Psoas muscle (tissue), 8 donors: ENCODE measurements around the gene NOTCH4. TPM values are rescaled to one million over a fixed set of nuclear protein-coding genes. Genes with fewer than 3 reads are reported as not detected.
A peak's percentile ranks its signal among the peaks of the same experiment; 100 is the strongest.

Source experiments
- ATAC-seq, 4 donors: fragments of 200-7000 bp; cut with Tn5 transposase; one replicate each; pipeline ENCODE4 v1.9.1; 2020; ENCODE audit warnings: moderate library complexity in 3 of 4, mild to moderate bottlenecking in 2 of 4
- DNase-seq, 2 donors: peaks; one replicate each; pipeline ENCODE4 v3.0.0-alpha.2; 2020
- H3K27ac ChIP-seq: fragments of 200-600 bp; one replicate; pipeline ENCODE4 v1.8.0; 2022
- H3K27me3 ChIP-seq, 3 donors: fragments of 200-600 bp in 1 of 3; one replicate each; pipeline versions ENCODE4 v1.6.1 to v1.8.0; 2013 to 2022; ENCODE audit warnings: low read length in 2 of 3, mild to moderate bottlenecking in 2 of 3, moderate library complexity in 1 of 3; ENCODE audit not compliant: insufficient read depth in 3 of 3
- H3K36me3 ChIP-seq, 2 donors: fragments of 200-600 bp in 1 of 2; one replicate each; pipeline versions ENCODE4 v1.6.1 to v1.8.0; 2013 to 2022; ENCODE audit warnings: low read depth in 1 of 2, mild to moderate bottlenecking in 1 of 2, moderate library complexity in 1 of 2; ENCODE audit not compliant: insufficient read depth in 1 of 2
- H3K4me1 ChIP-seq: fragments of 200-600 bp; one replicate; pipeline ENCODE4 v1.8.0; 2022
- H3K4me3 ChIP-seq: fragments of 200-600 bp; one replicate; pipeline ENCODE4 v1.8.0; 2022; ENCODE audit warnings: mild to moderate bottlenecking
- H3K9me3 ChIP-seq: fragments of 200-600 bp; one replicate; pipeline ENCODE4 v1.8.0; 2022
- CTCF ChIP-seq: fragments of 200-600 bp; IDR thresholded peaks from one replicate; pipeline ENCODE4 v1.8.0; 2022; ENCODE audit warnings: antibody characterized with exemption
- WGBS, 3 donors: extraction: QIAGEN DNeasy Blood & Tissue Kit; methylation state at CpG; one replicate each; pipeline versions ENCODE4 v1.1.6 to v1.1.7; 2013; 5-methylcytosine and 5-hydroxymethylcytosine counted together
- intact Hi-C, 2 donors: fragments of 100-400 bp; cut with DNase I; formaldehyde crosslinking; loops; one replicate each; pipeline versions ENCODE4 v1.11.0 to v1.14.2; 2022
- polyA plus RNA-seq, 3 donors: library from polyadenylated mRNA; stranded (reverse); fragments of 200-250 nt; gene quantifications; one replicate each; pipeline ENCODE4 v1.2.3, GENCODE V29; 2013
- total RNA-seq, 4 donors: library from RNA; stranded (reverse); fragmentation: NEBNext Ultra II Directional in 2 of 4; extraction: Animal tissue kit (Norgen Biotek cat#: 25700) in 2 of 4; gene quantifications; one replicate each; pipeline versions ENCODE4 v1.2.1 to v1.2.4, GENCODE V29; 2021 to 2023
- donor health status: healthy with polysubstance abuse.
- donor health status: DM: no; HTN: no; CAD: no; lungs with moderate emphysema.
- donor health status: Bipolar disorder and iron deficiency.
- donor health status: healthy.
- donor health status: DM: yes; HTN: yes; CAD: no.
- donor health status: DM: no; HTN: no; CAD: no.
- donor health status: DM: no; HTN: no; CAD: no.
- donor health status: DM: yes; HTN: yes; CAD: no.

The NOTCH4 gene
- total and polyA plus RNA-seq, 7 donors, result 9.7 to 19.5 (median 12.6) TPM

GRCh38 chr6:32175322-32175710 is 48.6 kb downstream of the NOTCH4 start:
- peaks cover 0 to 17% of the 10 kb centered on the region in 2 donors for H3K36me3 ChIP-seq
- DNase-seq (no peak), ATAC-seq (no peak)
- no peak for TF ChIP-seq CTCF
- H3K27ac ChIP-seq, result peak overlapping the region; percentile 87
- no peaks in the 10 kb centered on the region for H3K27me3 ChIP-seq
- H3K9me3 ChIP-seq, result no peaks in the 10 kb centered on the region
- 6 to 17% (median 9%) methylated on average over 2 of the region's 2 CpGs for WGBS, 3 donors
- H3K4me1 ChIP-seq, result peaks cover 30% of the 10 kb centered on the region
- intact Hi-C loops, result loop anchor here in 1 of 2 donors (5.0 kb wide), 1 partner anchor 48 kb away; the partner anchor contains the start of gene ATF6B
- H3K4me3 ChIP-seq, result peak overlapping the region; percentile 92

- DNase-seq (no peak), ATAC-seq (no peak)
- 74 to 85% (median 77%) methylated on average over 1 of the region's 1 CpG for WGBS, 3 donors
- Histone ChIP-seq H3K27me3 (no peaks in the 10 kb centered on the region), H3K27ac (no peak overlapping the region), H3K4me3 (peak overlapping the region; percentile 92), H3K4me1 (peaks cover 25% of the 10 kb centered on the region), H3K36me3 (peaks cover 0 to 18% of the 10 kb centered on the region in 2 donors), H3K9me3 (no peaks in the 10 kb centered on the region)
- no peak for TF ChIP-seq CTCF
- intact Hi-C loops, result no loop called here
These were observed 49.5 kb downstream of the NOTCH4 start for GRCh38 chr6:32174416-32174815.

GRCh38 chr6:32173051-32173727 is 50.7 kb downstream of the NOTCH4 start:
- Histone ChIP-seq H3K4me3 (no peak overlapping the region), H3K9me3 (no peaks in the 10 kb centered on the region), H3K4me1 (peaks cover 20% of the 10 kb centered on the region), H3K27me3 (no peaks in the 10 kb centered on the region), H3K36me3 (peaks cover 0 to 29% of the 10 kb centered on the region in 2 donors), H3K27ac (no peak overlapping the region)
- TF ChIP-seq CTCF, result no peak
- DNase-seq, result no peak
- WGBS, 3 donors, result 77 to 81% (median 79%) methylated on average over 4 of the region's 4 CpGs
- intact Hi-C loops, result no loop called here
- no peak for ATAC-seq

GRCh38 chr6:32171234-32171633 is 52.6 kb downstream of the NOTCH4 start:
- no peak overlapping the region for H3K27ac ChIP-seq
- H3K9me3 ChIP-seq, result no peaks in the 10 kb centered on the region
- H3K4me3 ChIP-seq, result no peak overlapping the region
- TF ChIP-seq CTCF, result no peak
- ATAC-seq, result no peak
- WGBS, 3 donors, result 90 to 97% (median 92%) methylated on average over 6 of the region's 6 CpGs
- H3K4me1 ChIP-seq, result peaks cover 10% of the 10 kb centered on the region
- peaks cover 0 to 48% of the 10 kb centered on the region in 2 donors for H3K36me3 ChIP-seq
- intact Hi-C loops, result no loop called here
- H3K27me3 ChIP-seq, result no peaks in the 10 kb centered on the region
- DNase-seq, result no peak

- no peak for TF ChIP-seq CTCF
- ATAC-seq (no peak), DNase-seq (no peak)
- Histone ChIP-seq H3K27ac (no peak overlapping the region), H3K9me3 (no peaks in the 10 kb centered on the region), H3K27me3 (no peaks in the 10 kb centered on the region), H3K4me1 (peaks cover 10% of the 10 kb centered on the region), H3K36me3 (peaks cover 0 to 54% of the 10 kb centered on the region in 2 donors), H3K4me3 (no peak overlapping the region)
- WGBS, 3 donors, result 88 to 93% (median 89%) methylated on average over 11 of the region's 11 CpGs
- intact Hi-C loops, result no loop called here
These were observed 53.6 kb downstream of the NOTCH4 start for GRCh38 chr6:32170294-32170693.
